ENCODE measurements around the gene C20orf173. TPM values are rescaled to one million over a fixed set of nuclear protein-coding genes. Genes with fewer than 3 reads are reported as not detected.

The C20orf173 gene
- total RNA-seq, 2 donors from 2014 or later: not detected

GRCh38 chr20:35572838-35573237 is 43.4 kb upstream of the C20orf173 start:
- Histone ChIP-seq H3K36me3 (no peaks in the 10 kb centered on the region), H3K9me3 (peaks cover 5% of the 10 kb centered on the region), H3K27me3 (replicated peaks; ENCODE audit: insufficient read depth) (no peaks in the 10 kb centered on the region), H3K4me1 (ENCODE audit: control insufficient read depth in 1 of 2, low read depth in 2 of 2) (no peaks in the 10 kb centered on the region), H3K4me3 (no peak overlapping the region), H3K27ac (no peak overlapping the region)
- DNase-seq (ENCODE audit: low spot score): no peak
- no peak for TF ChIP-seq CTCF (IDR thresholded peaks at IDR 0.05)
- ATAC-seq (ENCODE audit: insufficient number of reproducible peaks, low FRiP score, low read depth): no peak

DNA sequence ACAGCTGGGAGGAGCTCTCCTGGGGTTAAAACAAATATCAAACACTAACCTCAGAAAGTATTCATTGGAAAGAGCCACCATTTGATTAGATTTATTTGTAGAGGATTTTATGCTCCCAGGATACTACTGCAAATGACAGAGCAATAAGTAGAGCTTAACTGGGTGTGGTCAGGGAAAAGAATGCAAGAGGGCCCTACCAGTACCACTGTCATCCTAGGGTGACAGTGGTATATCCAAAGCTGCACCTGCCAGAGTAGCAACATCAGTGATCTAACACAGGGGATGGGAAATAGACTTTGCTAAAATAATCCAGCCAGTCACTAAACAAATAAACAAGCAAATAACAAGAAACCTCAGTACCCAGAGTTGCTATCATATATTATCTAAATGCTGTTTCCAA is 42.1 kb upstream of the C20orf173 start:
- no peaks in the 10 kb centered on the region for H3K27me3 ChIP-seq (replicated peaks; ENCODE audit: insufficient read depth)
- no peak overlapping the region for H3K27ac ChIP-seq
- ATAC-seq (ENCODE audit: insufficient number of reproducible peaks, low FRiP score, low read depth): no peak
- DNase-seq (ENCODE audit: low spot score): no peak
- H3K36me3 ChIP-seq: no peaks in the 10 kb centered on the region
- no peaks in the 10 kb centered on the region for H3K4me1 ChIP-seq (ENCODE audit: control insufficient read depth in 1 of 2, low read depth in 2 of 2)
- H3K4me3 ChIP-seq: no peak overlapping the region
- no peak for TF ChIP-seq CTCF (IDR thresholded peaks at IDR 0.05)
- H3K9me3 ChIP-seq: peaks cover 5% of the 10 kb centered on the region

GRCh38 chr20:35568645-35569044 is 39.2 kb upstream of the C20orf173 start:
- ATAC-seq (ENCODE audit: insufficient number of reproducible peaks, low FRiP score, low read depth) (no peak), DNase-seq (ENCODE audit: low spot score) (no peak)
- no peak overlapping the region for H3K4me3 ChIP-seq
- no peaks in the 10 kb centered on the region for H3K4me1 ChIP-seq (ENCODE audit: control insufficient read depth in 1 of 2, low read depth in 2 of 2)
- H3K9me3 ChIP-seq: peaks cover 5% of the 10 kb centered on the region
- H3K36me3 ChIP-seq: no peaks in the 10 kb centered on the region
- H3K27ac ChIP-seq: no peak overlapping the region
- TF ChIP-seq CTCF (IDR thresholded peaks at IDR 0.05): no peak
- no peaks in the 10 kb centered on the region for H3K27me3 ChIP-seq (replicated peaks; ENCODE audit: insufficient read depth)

GRCh38 chr20:35564905-35565304 is 35.5 kb upstream of the C20orf173 start:
- DNase-seq (ENCODE audit: low spot score): no peak
- Histone ChIP-seq H3K4me1 (ENCODE audit: control insufficient read depth in 1 of 2, low read depth in 2 of 2) (no peaks in the 10 kb centered on the region), H3K9me3 (no peaks in the 10 kb centered on the region), H3K27me3 (replicated peaks; ENCODE audit: insufficient read depth) (no peaks in the 10 kb centered on the region), H3K4me3 (no peak overlapping the region), H3K27ac (no peak overlapping the region), H3K36me3 (no peaks in the 10 kb centered on the region)
- TF ChIP-seq CTCF (IDR thresholded peaks at IDR 0.05): no peak
- ATAC-seq (ENCODE audit: insufficient number of reproducible peaks, low FRiP score, low read depth): no peak

GRCh38 chr20:35563834-35564233 is 34.4 kb upstream of the C20orf173 start:
- Histone ChIP-seq H3K36me3 (no peaks in the 10 kb centered on the region), H3K4me1 (ENCODE audit: control insufficient read depth in 1 of 2, low read depth in 2 of 2) (no peaks in the 10 kb centered on the region), H3K4me3 (no peak overlapping the region), H3K9me3 (no peaks in the 10 kb centered on the region), H3K27me3 (replicated peaks; ENCODE audit: insufficient read depth) (no peaks in the 10 kb centered on the region), H3K27ac (no peak overlapping the region)
- TF ChIP-seq CTCF (IDR thresholded peaks at IDR 0.05): no peak
- no peak for ATAC-seq (ENCODE audit: insufficient number of reproducible peaks, low FRiP score, low read depth)
- no peak for DNase-seq (ENCODE audit: low spot score)
